SW480 (cell line): Measurements from ENCODE around the gene ARL3.

ENCODE experiments used
- DNase-seq: peaks from one replicate; pipeline ENCODE4 v3.0.0-alpha.2; 2016; ENCODE audit warnings: low spot score

The ARL3 gene

GRCh38 chr10:102634686-102635085 is 79.5 kb downstream of the ARL3 start:
- no peak for DNase-seq

- DNase-seq: no peak
Measured at GRCh38 chr10:102633848-102634247, 80.3 kb downstream of the ARL3 start.

- no peak for DNase-seq
Measured at GRCh38 chr10:102633287-102633686, 80.9 kb downstream of the ARL3 start.

- DNase-seq: no peak
Measured at GRCh38 chr10:102632394-102633111, 81.6 kb downstream of the ARL3 start.

DNA sequence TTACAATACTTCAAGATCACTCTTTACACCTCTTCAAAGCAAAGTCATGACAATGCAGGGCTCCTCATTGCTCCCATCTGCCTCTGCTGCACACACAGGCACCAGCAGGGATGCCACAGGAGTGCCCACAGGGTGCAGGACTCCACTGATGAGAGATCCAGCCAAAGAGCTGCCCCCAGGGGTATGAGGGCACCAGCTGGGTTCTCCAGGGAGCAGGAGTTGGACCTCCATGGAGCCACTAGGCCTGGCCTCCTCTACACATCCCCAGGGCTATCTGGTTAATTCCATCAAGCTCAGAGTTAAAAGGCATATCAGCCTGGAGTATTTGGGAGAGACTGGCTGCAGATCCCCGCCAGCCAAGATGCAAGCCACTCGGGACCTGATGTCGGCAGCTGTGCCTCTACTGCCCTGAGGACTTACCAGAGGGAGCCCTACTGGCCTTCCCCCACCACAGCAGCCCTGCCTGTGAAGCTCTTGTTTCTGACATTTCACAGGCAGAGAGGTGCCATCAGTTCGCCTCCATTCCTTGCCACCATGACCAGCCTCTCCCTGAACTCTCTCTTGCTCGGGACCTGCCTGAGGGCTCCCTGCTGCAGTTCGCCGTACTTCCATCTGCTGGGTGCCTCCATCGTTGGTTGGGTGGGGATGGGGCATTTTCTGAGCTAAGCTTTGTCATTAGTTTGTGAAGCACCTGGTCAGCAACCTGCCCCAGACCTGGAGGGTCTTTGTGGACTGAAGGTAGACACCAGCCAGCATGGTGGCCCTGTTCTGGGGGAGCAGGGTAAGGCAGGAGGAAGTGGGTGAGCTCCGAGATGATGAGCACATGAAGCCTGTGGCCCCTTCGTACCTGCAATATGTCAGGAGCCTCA is 82.4 kb downstream of the ARL3 start:
- DNase-seq: no peak

DNA sequence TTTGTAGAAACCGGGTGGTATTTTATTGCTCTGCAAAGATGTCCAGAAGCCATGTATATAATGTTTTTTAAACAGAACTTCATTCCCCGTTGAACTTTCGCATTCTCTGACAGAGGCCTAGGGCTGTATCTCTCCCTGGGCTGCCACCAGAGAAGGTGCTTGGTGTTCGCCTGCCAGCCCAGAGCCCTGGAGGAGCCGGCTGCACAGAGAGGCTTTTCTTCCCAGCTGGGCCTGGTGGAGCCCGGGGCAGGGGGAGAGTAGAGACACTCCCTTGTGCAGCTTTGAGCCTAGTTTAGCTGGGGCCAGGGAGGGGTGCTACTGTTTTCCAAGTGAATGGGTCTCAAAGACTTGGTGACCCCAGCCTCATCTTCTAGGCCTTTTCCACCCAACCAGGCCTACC is 83.5 kb downstream of the ARL3 start:
- no peak for DNase-seq

- DNase-seq: peak; percentile 46
Measured at GRCh38 chr10:102629661-102630614, 84.3 kb downstream of the ARL3 start.

DNA sequence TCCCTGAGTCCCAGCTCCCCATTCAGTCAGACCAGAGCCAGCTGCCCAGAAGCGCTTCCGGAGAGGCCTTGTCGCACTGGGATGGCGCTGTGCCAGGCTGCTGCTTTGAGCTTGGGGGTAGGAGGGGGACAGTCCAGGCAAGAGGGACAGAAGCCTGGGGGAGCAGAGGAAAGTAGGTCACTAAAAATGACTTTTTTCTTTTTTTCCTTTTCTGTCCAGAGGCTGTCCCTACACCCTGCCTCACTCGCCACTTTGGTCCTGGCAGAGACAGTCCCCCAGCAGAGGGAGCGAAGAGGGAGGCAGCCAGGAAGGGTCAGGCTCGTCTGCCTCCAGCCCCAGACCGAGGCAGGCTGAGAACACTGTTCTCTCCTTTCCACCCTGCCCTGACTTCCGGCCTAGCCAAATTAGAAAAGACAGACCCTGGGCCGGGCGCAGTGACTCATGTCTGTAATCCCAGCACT is 85.7 kb downstream of the ARL3 start:
- DNase-seq: no peak

GRCh38 chr10:102627736-102628293 is 86.4 kb downstream of the ARL3 start:
- peak; percentile 7 for DNase-seq

DNA sequence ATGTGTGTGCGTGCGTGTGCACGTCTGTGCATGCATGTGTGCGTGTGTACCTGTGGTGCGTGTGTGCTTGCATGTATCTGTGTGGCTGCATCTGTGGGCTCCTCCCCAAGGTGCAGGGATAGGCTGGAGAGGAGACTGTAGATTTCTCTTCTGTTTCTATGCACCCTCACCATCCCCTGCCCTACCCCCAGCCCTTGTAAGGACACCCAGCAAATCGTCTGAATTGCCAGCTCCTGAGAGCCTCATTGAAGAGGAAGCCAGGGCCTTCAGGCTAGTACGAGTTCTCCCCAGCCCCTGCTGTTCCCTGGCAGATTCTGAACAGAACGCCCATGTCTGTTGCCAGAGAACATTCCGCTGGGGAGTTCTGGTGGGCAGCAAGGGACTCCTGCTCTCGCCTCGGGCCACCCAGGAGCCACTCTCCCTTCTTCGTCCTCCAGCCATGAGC is 86.9 kb downstream of the ARL3 start:
- no peak for DNase-seq

- DNase-seq: no peak
Measured at GRCh38 chr10:102626026-102626685, 88.0 kb downstream of the ARL3 start.

DNA sequence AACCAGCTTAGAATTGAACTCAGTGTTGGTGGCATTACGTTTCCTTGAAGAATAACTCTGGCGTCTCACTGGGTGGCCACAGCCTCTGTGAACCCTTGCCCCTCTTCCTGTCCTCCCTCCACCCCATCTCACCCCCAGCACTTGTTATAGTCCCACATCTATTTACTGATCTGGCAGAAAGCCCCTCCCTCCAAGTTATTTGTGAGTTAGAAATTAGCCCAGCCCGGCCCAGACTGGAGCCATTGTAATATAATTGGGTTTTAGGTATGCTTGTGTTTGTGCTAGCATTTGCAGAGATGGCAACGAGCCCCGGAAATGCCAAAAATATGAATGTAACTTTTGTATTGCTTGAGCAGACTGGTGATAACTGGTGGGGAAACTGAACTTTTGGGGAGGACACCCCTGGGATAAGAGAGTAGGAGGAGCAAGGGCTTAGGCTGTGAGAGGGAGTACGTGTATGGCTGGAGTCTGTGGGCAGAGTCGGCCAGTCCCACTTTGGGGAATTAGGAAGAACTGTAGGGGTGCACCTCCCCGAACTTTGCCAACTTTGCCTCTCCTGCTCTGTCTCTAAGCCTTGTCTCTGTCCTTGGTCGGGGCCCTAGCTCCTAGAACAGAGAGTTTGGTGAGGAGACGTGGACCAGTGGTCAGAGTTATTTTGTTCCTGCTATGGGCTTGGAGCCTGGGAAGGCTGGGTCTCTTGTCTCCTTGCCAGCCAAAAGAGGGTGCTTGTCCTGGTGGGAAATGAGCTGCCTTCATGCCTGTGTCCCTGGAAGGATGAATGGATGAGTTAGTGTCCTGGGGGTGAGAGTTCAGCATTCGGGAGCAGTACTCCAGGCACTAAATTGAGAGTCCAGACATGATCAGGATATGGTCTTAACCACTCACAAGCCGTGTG is 89.2 kb downstream of the ARL3 start:
- DNase-seq: no peak

DNA sequence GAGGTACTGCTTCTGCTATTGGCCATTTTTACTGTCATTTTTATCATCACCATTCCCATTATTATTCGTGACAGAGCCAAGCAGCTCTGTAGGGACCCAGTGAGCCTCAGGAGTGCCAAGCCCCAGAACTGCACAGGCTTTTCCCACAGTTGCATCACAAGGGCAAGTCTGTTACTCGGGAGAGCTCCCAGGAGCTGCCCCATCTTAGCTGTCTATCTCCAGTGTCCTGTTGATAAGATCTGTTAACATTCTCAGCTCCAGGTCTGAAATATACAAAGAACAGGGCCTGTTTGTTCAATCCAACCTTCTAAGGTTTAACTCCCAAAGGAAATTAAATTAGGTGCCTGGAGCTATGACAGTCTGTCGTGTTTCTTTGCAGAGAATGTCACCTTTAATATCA is 90.1 kb downstream of the ARL3 start:
- DNase-seq: no peak
